ENCODE measurements around the gene PIK3R5.

The PIK3R5 gene

DNA sequence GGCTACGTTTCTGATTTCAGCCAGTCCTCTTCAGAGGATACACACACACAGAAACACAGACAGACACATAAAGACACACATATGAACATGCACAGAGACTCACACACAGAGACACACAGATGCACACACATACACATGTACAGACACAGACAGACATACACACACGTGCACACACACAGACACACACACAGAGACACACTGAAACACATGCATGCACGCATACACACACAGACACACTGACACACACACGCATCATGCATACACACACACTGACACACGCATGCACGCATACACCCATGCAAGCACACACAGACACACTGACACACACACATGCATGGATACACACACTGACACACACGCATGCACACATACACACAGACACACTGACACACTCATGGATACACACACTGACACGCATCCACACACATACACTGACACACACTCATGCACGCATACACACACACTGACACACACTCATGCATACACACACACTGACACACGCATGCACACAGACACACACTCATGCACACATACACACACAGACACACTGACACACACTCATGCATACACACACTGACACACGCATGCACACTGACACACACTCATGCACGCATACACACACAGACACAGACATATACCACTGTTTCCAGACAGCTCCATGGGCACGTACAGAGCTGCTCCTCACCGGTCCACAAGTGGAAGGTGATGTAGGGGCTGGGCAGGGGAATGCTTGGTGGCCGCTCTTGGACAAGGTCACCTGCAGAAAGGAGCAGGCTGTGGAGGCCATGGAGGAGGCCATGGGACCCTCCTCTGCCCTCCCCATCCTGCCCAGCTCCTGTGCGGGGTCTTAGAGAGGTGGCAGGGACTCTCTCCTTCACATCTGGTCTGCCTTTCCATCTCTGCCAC is 136.2 kb downstream of the PIK3R5 start:
- Mint-ChIP-seq H3K27ac (ENCODE audit: low read depth) (no peak overlapping the region), H3K4me1 (no peaks in the 10 kb centered on the region), H3K9me3 (no peaks in the 10 kb centered on the region), H3K36me3 (ENCODE audit: insufficient read depth) (peaks cover 4% of the 10 kb centered on the region), H3K4me3 (no peak overlapping the region), H3K27me3 (no peaks in the 10 kb centered on the region)
- no peak for DNase-seq (ENCODE audit: low spot score in 2 of 2)
- ATAC-seq (replicated peaks; ENCODE audit: extremely low read depth, poor library complexity, severe bottlenecking) = no peak
